Hematopoietic multipotent progenitor cell treated with erythropoietin and hydrocortisone succinate and interleukin-3 and kit ligand, for 4 days (in vitro differentiated cells): Measurements from ENCODE around the gene ZNF564.
"Not testable (repeated sequence)": the region's sequence is repeated elsewhere in the genome, so short reads cannot be mapped to it uniquely, and the experiment has no call there.

Experiments
- DNase-seq: peaks from one replicate; pipeline ENCODE4 v3.0.0-alpha.2; 2015

Gene ZNF564

GRCh38 chr19:12495002-12495802 is 56.1 kb downstream of the ZNF564 start:
- peak; percentile 98 for DNase-seq

- DNase-seq = peak; percentile 34
Observed at GRCh38 chr19:12494260-12494860, 56.9 kb downstream of the ZNF564 start.

- not testable (repeated sequence) for DNase-seq
Observed at GRCh38 chr19:12486265-12486783, 65.0 kb downstream of the ZNF564 start.

- no peak for DNase-seq
Observed at GRCh38 chr19:12485571-12485970, 65.7 kb downstream of the ZNF564 start.

- DNase-seq = peak; percentile 36
Observed at GRCh38 chr19:12485052-12485416, 66.2 kb downstream of the ZNF564 start.

- peak; percentile 94 for DNase-seq
Observed at GRCh38 chr19:12484371-12485051, 66.8 kb downstream of the ZNF564 start, which contains the start of gene ZNF709. ZNF709 (minus strand) TSS chr19:12484816; CDS start chr19:12484657, 159 bp downstream.

GRCh38 chr19:12484011-12484370 is 67.3 kb downstream of the ZNF564 start:
- DNase-seq = no peak

- peak; percentile 30 for DNase-seq
Observed at GRCh38 chr19:12482509-12482886, 68.8 kb downstream of the ZNF564 start.

GRCh38 chr19:12481781-12482508 is 69.3 kb downstream of the ZNF564 start:
- peak; percentile 17 for DNase-seq

GRCh38 chr19:12478234-12478941 is 72.9 kb downstream of the ZNF564 start:
- no peak for DNase-seq
